CD4-positive, alpha-beta T cell treated with Interleukin-17A for 4 hours (primary cell): ENCODE data around the gene HIP1.

Experiments used
- DNase-seq: peaks from one replicate; pipeline ENCODE4 v3.0.0-alpha.2; 2020; ENCODE audit warnings: mixed read lengths

HIP1 gene

DNA sequence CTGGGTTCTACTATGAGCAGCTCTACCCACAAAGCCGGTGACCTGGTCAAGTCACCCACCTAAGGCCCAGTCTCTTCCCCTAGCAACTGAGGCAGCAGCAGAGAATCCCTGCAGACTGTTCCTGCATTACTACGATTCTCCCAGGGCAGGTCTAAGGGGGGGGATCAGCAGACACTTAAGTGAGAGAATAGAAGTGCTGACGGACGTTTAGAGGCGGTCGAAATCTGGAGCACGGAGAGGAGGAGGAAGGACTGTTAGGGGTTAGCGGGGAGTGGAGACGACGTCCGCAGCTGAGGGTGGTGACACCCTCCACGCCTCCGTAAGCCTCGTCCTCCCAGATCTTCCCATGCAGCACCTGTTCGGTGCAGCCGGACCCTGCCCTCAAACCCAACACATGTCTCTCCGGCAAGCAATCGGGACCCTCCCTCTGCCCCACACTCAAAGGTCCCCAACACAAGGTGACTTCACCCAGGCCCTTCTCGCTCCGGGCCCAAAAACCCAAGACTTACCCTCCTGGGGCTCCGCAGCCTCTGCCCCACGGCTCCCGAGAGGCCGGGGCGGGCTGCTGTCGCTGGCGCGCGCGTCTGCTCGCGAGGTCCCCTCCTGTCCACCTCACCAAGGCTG lies 253.3 kb downstream of the HIP1 start:
- peak; percentile 10 for DNase-seq
